AG04450 (cell line): Measurements from ENCODE around the gene NAA20. TPM values are rescaled to one million over a fixed set of nuclear protein-coding genes. Genes with fewer than 3 reads are reported as not detected.

Source experiments
- CTCF ChIA-PET: fragments of 300-600, 350-600 bp; formaldehyde crosslinking; extraction: SDS; loops from one replicate; lab custom pipeline; 2022; ENCODE audit warnings: antibody characterized with exemption, inconsistent platforms; lab: Charles Lee
- POLR2A ChIA-PET: fragments of 350-600 bp; formaldehyde crosslinking; extraction: SDS; loops from one replicate; lab custom pipeline; 2021; ENCODE audit warnings: antibody characterized with exemption, inconsistent platforms; lab: Yijun Ruan, JAX
- DNase-seq: peaks from one replicate; pipeline ENCODE4 v3.0.0-alpha.2; 2011; ENCODE audit warnings: low read depth, low spot score
- H3K27ac ChIP-seq: one replicate; pipeline ENCODE4 v1.5.1; 2012; ENCODE audit warnings: low read depth, low read length, control low read depth
- H3K27me3 ChIP-seq: one replicate; pipeline ENCODE4 v1.6.0; 2012; ENCODE audit warnings: low read length; ENCODE audit not compliant: control insufficient read depth, insufficient read depth
- H3K4me3 ChIP-seq: 2 replicates; pipeline ENCODE4 v1.5.1; 2011; ENCODE audit warnings: mild to moderate bottlenecking, low read depth, low read length, control low read depth
- H3K9me3 ChIP-seq: 2 replicates; pipeline ENCODE4 v1.5.1; 2012; ENCODE audit warnings: low read length; ENCODE audit not compliant: control insufficient read depth, insufficient read depth
- polyA plus RNA-seq: library from polyadenylated mRNA; depleted of rRNA; stranded (reverse); fragments of >200 nt; gene quantifications from 2 replicates; pipeline ENCODE4 v1.2.3, GENCODE V29; 2011; rRNA removed
- TF ChIP-seq, protein P1 (sequence below): IDR thresholded peaks from 2 replicates; pipeline ENCODE4 v1.5.1; 2011; ENCODE audit warnings: low read depth, low read length, control low read depth, inconsistent platforms

The NAA20 gene
- polyA plus RNA-seq, 1 experiment, result 85.1 TPM

- CTCF ChIA-PET, result no interaction called here
Measured at GRCh38 chr20:20078041-20078440, 60.9 kb downstream of the NAA20 start.

GRCh38 chr20:20079102-20079784 lies 62.1 kb downstream of the NAA20 start:
- TF ChIP-seq, protein P1, sequence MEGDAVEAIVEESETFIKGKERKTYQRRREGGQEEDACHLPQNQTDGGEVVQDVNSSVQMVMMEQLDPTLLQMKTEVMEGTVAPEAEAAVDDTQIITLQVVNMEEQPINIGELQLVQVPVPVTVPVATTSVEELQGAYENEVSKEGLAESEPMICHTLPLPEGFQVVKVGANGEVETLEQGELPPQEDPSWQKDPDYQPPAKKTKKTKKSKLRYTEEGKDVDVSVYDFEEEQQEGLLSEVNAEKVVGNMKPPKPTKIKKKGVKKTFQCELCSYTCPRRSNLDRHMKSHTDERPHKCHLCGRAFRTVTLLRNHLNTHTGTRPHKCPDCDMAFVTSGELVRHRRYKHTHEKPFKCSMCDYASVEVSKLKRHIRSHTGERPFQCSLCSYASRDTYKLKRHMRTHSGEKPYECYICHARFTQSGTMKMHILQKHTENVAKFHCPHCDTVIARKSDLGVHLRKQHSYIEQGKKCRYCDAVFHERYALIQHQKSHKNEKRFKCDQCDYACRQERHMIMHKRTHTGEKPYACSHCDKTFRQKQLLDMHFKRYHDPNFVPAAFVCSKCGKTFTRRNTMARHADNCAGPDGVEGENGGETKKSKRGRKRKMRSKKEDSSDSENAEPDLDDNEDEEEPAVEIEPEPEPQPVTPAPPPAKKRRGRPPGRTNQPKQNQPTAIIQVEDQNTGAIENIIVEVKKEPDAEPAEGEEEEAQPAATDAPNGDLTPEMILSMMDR, result no peak
- Histone ChIP-seq H3K27me3 (peaks cover 25% of the 10 kb centered on the region), H3K9me3 (no peaks in the 10 kb centered on the region), H3K27ac (no peak overlapping the region), H3K4me3 (no peak overlapping the region)
- ChIA-PET POLR2A (no interaction called here), CTCF (no interaction called here)
- DNase-seq, result no peak

More at GRCh38 chr20:20078041-20078440, 60.9 kb downstream of the NAA20 start:
- DNase-seq, result no peak
- TF ChIP-seq, protein P1, result no peak
- POLR2A ChIA-PET, result no interaction called here
- Histone ChIP-seq H3K27me3 (peaks cover 31% of the 10 kb centered on the region), H3K9me3 (no peaks in the 10 kb centered on the region), H3K27ac (no peak overlapping the region), H3K4me3 (no peak overlapping the region)

Other genes with a start within 250 kb of the NAA20 start
- 15.1 and 21.0 TPM in 2 replicates for gene CRNKL1, start 35.1 kb downstream of the NAA20 start, polyA plus RNA-seq
- gene CFAP61, start 35.2 kb downstream of the NAA20 start, polyA plus RNA-seq, result not detected in 2 replicates